ENCODE measurements around the gene HEYL.
A peak's percentile ranks its signal among the peaks of the same experiment; 100 is the strongest.

The HEYL gene

GRCh38 chr1:39663559-39663958 lies 24.1 kb upstream of the HEYL start:
- DNase-seq = no peak

GRCh38 chr1:39662861-39663260 lies 23.4 kb upstream of the HEYL start:
- no peak for DNase-seq

GRCh38 chr1:39659538-39659937 lies 20.1 kb upstream of the HEYL start:
- DNase-seq = no peak

GRCh38 chr1:39659110-39659509 lies 19.7 kb upstream of the HEYL start:
- DNase-seq = no peak

- DNase-seq = peak; percentile 23
Measured at GRCh38 chr1:39657923-39658485, 18.6 kb upstream of the HEYL start.

GRCh38 chr1:39657402-39657801 lies 18.0 kb upstream of the HEYL start:
- no peak for DNase-seq

- no peak for DNase-seq
Measured at GRCh38 chr1:39656391-39656790, 16.9 kb upstream of the HEYL start.

GRCh38 chr1:39655578-39656268 lies 16.3 kb upstream of the HEYL start:
- no peak for DNase-seq

GRCh38 chr1:39654291-39654690 lies 14.8 kb upstream of the HEYL start:
- no peak for DNase-seq

- peak; percentile 59 for DNase-seq
Measured at GRCh38 chr1:39653546-39654031, 14.1 kb upstream of the HEYL start.

GRCh38 chr1:39652554-39652953 lies 13.1 kb upstream of the HEYL start:
- DNase-seq = no peak

- DNase-seq = no peak
Measured at GRCh38 chr1:39652105-39652504, 12.7 kb upstream of the HEYL start.

- DNase-seq = no peak
Measured at GRCh38 chr1:39650431-39650830, 11.0 kb upstream of the HEYL start.

- no peak for DNase-seq
Measured at GRCh38 chr1:39649636-39650185, 10.3 kb upstream of the HEYL start.

GRCh38 chr1:39648496-39648895 lies 9.1 kb upstream of the HEYL start:
- DNase-seq = no peak

GRCh38 chr1:39647247-39647646 lies 7.8 kb upstream of the HEYL start:
- DNase-seq = no peak

GRCh38 chr1:39646232-39647081 lies 7.0 kb upstream of the HEYL start:
- no peak for DNase-seq

- DNase-seq = no peak
Measured at GRCh38 chr1:39645411-39646043, 6.1 kb upstream of the HEYL start.

GRCh38 chr1:39643705-39644104 lies 4.3 kb upstream of the HEYL start:
- no peak for DNase-seq

GRCh38 chr1:39642796-39643195 lies 3.4 kb upstream of the HEYL start:
- no peak for DNase-seq

- DNase-seq = no peak
Measured at GRCh38 chr1:39640861-39641260, 1.4 kb upstream of the HEYL start.

GRCh38 chr1:39638965-39639304 lies 508 bp downstream of the HEYL start:
- no peak for DNase-seq

- DNase-seq = no peak
Measured at GRCh38 chr1:39637361-39637760, 2.1 kb downstream of the HEYL start.
